ENCODE measurements around the gene MTUS2.

GRCh38 chr13:29513002-29513980 is 693.2 kb downstream of the MTUS2 start:
- TF ChIP-seq CTCF (conservative IDR thresholded peaks at IDR 0.05; ENCODE audit: low read depth, low read length) = no peak
- no peak for TF ChIP-seq EZH2 (IDR thresholded peaks at IDR 0.05; ENCODE audit: borderline replicate concordance, low read depth, low read length, poor library complexity, severe bottlenecking)
